Measurements from ENCODE around the gene CD84.
"Not testable (repeated sequence)": the region's sequence is repeated elsewhere in the genome, so short reads cannot be mapped to it uniquely, and the experiment has no call there.

CD84 gene

GRCh38 chr1:160503087-160503486 lies 76.2 kb downstream of the CD84 start:
- Mint-ChIP-seq H3K27me3 (no peaks in the 10 kb centered on the region), H3K4me1 (ENCODE audit: low read depth) (peaks cover 67% of the 10 kb centered on the region), H3K4me3 (no peak overlapping the region), H3K27ac (no peak overlapping the region), H3K36me3 (ENCODE audit: low read depth) (peaks cover 90% of the 10 kb centered on the region), H3K9me3 (peaks cover 37% of the 10 kb centered on the region)
- no peak for DNase-seq

GRCh38 chr1:160500321-160500990 lies 78.8 kb downstream of the CD84 start:
- H3K27ac Mint-ChIP-seq = no peak overlapping the region
- peaks cover 74% of the 10 kb centered on the region for H3K36me3 Mint-ChIP-seq (ENCODE audit: low read depth)
- peaks cover 19% of the 10 kb centered on the region for H3K9me3 Mint-ChIP-seq
- H3K4me3 Mint-ChIP-seq = no peak overlapping the region
- no peaks in the 10 kb centered on the region for H3K27me3 Mint-ChIP-seq
- H3K4me1 Mint-ChIP-seq (ENCODE audit: low read depth) = peaks cover 79% of the 10 kb centered on the region
- DNase-seq = no peak

- peaks cover 21% of the 10 kb centered on the region for H3K9me3 Mint-ChIP-seq
- H3K27ac Mint-ChIP-seq = no peak overlapping the region
- H3K4me3 Mint-ChIP-seq = no peak overlapping the region
- no peak for DNase-seq
- H3K27me3 Mint-ChIP-seq = no peaks in the 10 kb centered on the region
- peaks cover 68% of the 10 kb centered on the region for H3K36me3 Mint-ChIP-seq (ENCODE audit: low read depth)
- peaks cover 82% of the 10 kb centered on the region for H3K4me1 Mint-ChIP-seq (ENCODE audit: low read depth)
These were observed 79.7 kb downstream of the CD84 start for GRCh38 chr1:160499631-160500030.

GRCh38 chr1:160498301-160499065 lies 80.8 kb downstream of the CD84 start:
- peaks cover 76% of the 10 kb centered on the region for H3K4me1 Mint-ChIP-seq (ENCODE audit: low read depth)
- H3K4me3 Mint-ChIP-seq = not testable (repeated sequence)

GRCh38 chr1:160496334-160496733 lies 83.0 kb downstream of the CD84 start:
- peak overlapping the region; percentile 12 for H3K27ac Mint-ChIP-seq
- no peak for DNase-seq
- no peaks in the 10 kb centered on the region for H3K27me3 Mint-ChIP-seq
- H3K4me1 Mint-ChIP-seq (ENCODE audit: low read depth) = peaks cover 58% of the 10 kb centered on the region
- peaks cover 38% of the 10 kb centered on the region for H3K36me3 Mint-ChIP-seq (ENCODE audit: low read depth)
- peaks cover 21% of the 10 kb centered on the region for H3K9me3 Mint-ChIP-seq
- H3K4me3 Mint-ChIP-seq = no peak overlapping the region

More at GRCh38 chr1:160498301-160499065, 80.8 kb downstream of the CD84 start:
- not testable (repeated sequence) for DNase-seq, H3K27ac Mint-ChIP-seq, H3K27me3 Mint-ChIP-seq
- H3K36me3 Mint-ChIP-seq (ENCODE audit: low read depth) = peaks cover 57% of the 10 kb centered on the region
- H3K9me3 Mint-ChIP-seq = peaks cover 21% of the 10 kb centered on the region

GRCh38 chr1:160494620-160495019 lies 84.7 kb downstream of the CD84 start:
- no peak overlapping the region for H3K27ac Mint-ChIP-seq

GRCh38 chr1:160492617-160493016 lies 86.7 kb downstream of the CD84 start:
- Mint-ChIP-seq H3K4me3 (no peak overlapping the region), H3K4me1 (ENCODE audit: low read depth) (peaks cover 49% of the 10 kb centered on the region), H3K27ac (no peak overlapping the region), H3K9me3 (peaks cover 2% of the 10 kb centered on the region), H3K36me3 (ENCODE audit: low read depth) (peaks cover 4% of the 10 kb centered on the region), H3K27me3 (no peaks in the 10 kb centered on the region)
- DNase-seq = no peak

More at GRCh38 chr1:160494620-160495019, 84.7 kb downstream of the CD84 start:
- Mint-ChIP-seq H3K4me1 (ENCODE audit: low read depth) (peaks cover 52% of the 10 kb centered on the region), H3K27me3 (no peaks in the 10 kb centered on the region), H3K4me3 (no peak overlapping the region), H3K36me3 (ENCODE audit: low read depth) (peaks cover 25% of the 10 kb centered on the region), H3K9me3 (peaks cover 17% of the 10 kb centered on the region)
- DNase-seq = no peak

GRCh38 chr1:160491981-160492380 lies 87.3 kb downstream of the CD84 start:
- Mint-ChIP-seq H3K27ac (no peak overlapping the region), H3K27me3 (no peaks in the 10 kb centered on the region), H3K36me3 (ENCODE audit: low read depth) (no peaks in the 10 kb centered on the region), H3K9me3 (peaks cover 2% of the 10 kb centered on the region), H3K4me1 (ENCODE audit: low read depth) (peaks cover 45% of the 10 kb centered on the region), H3K4me3 (no peak overlapping the region)
- DNase-seq = no peak
